HFF-Myc (cell line): ENCODE results near the gene FNDC3A.

Source experiments
- DNase-seq: peaks from one replicate; pipeline ENCODE4 v3.0.0-alpha.2; 2011; ENCODE audit warnings: low read depth; ENCODE audit errors: extremely low read depth
- H3K4me3 ChIP-seq: replicated peaks from 2 replicates; pipeline ENCODE4 v1.5.1; 2011; ENCODE audit warnings: low read depth, mild to moderate bottlenecking, control low read depth, low read length
- CTCF ChIP-seq: IDR thresholded peaks from 2 replicates; pipeline ENCODE4 v1.5.1; 2012; ENCODE audit warnings: mild to moderate bottlenecking, low read depth, low read length, control low read depth; ENCODE audit errors: missing control alignments

FNDC3A gene

GRCh38 chr13:48944221-48944620 lies 31.5 kb upstream of the FNDC3A start:
- H3K4me3 ChIP-seq: no peak overlapping the region
- TF ChIP-seq CTCF: no peak
- no peak for DNase-seq

GRCh38 chr13:48945626-48946025 lies 30.1 kb upstream of the FNDC3A start:
- H3K4me3 ChIP-seq: no peak overlapping the region
- no peak for DNase-seq

GRCh38 chr13:48946163-48946562 lies 29.5 kb upstream of the FNDC3A start:
- DNase-seq: no peak
- TF ChIP-seq CTCF: no peak
- H3K4me3 ChIP-seq: no peak overlapping the region

More at GRCh38 chr13:48945626-48946025, 30.1 kb upstream of the FNDC3A start:
- no peak for TF ChIP-seq CTCF

GRCh38 chr13:48949566-48950500 lies 25.9 kb upstream of the FNDC3A start:
- H3K4me3 ChIP-seq: no peak overlapping the region
- TF ChIP-seq CTCF: no peak
- DNase-seq: no peak

GRCh38 chr13:48950501-48950875 lies 25.2 kb upstream of the FNDC3A start:
- H3K4me3 ChIP-seq: no peak overlapping the region
- TF ChIP-seq CTCF: no peak
- DNase-seq: no peak

GRCh38 chr13:48954081-48954480 lies 21.6 kb upstream of the FNDC3A start:
- H3K4me3 ChIP-seq: no peak overlapping the region
- no peak for DNase-seq
- TF ChIP-seq CTCF: no peak
